Forelimb muscle (tissue), 1 donor: ENCODE data around the gene LRMDA. TPM values are rescaled to one million over a fixed set of nuclear protein-coding genes. Genes with fewer than 3 reads are reported as not detected.
"Not testable (repeated sequence)": the region's sequence is repeated elsewhere in the genome, so short reads cannot be mapped to it uniquely, and the experiment has no call there.

Experiments used
- DNase-seq: peaks from one replicate; pipeline ENCODE4 v3.0.0-alpha.2; 2013; ENCODE audit warnings: low read depth
- polyA plus RNA-seq: library from polyadenylated mRNA; unstranded; fragments of 120-200 nt; gene quantifications from one replicate; pipeline ENCODE4 v1.2.1, GENCODE V29; 2013; ENCODE audit not compliant: insufficient read length

LRMDA gene
- polyA plus RNA-seq, 1 donor = 5.1 TPM

DNA sequence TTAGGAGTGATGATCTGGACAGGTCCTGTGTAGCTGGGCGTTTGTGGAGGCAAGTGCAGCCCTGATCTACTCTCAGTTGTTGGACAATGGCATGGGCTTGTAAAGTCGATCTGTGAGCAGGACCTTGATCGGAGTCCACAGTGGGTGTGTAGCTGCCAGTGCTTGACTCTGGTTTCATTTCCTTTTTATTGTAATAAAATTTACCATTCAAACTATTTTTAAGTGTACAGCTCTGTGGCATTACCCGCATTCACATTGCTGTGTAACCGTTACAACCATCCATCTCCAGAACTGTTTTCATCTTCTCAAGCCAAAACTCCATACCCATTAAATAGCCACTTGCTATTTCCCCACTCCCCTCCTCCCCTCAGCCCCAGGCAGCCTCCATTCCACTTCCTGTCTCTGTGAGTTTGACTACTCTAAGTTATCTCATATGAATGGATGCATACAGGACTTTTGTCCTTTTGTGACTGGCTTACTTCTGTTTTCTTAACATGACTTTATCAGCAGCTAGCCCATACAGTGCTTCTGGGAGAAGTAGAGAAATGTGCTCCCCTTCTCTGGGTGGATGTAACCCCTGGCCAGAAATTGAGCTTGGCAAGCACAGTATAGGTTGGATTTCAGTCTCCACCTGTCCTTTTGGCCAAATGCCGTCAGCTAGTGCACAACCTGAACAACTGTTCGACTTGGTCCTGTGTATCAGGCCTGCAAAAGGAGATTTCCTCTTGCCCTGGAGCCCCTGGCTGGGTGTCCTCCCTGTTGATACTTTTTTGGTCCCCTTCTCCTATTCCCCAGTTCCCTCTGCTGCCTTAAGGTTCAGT is 180.0 kb downstream of the LRMDA start:
- DNase-seq = no peak

DNA sequence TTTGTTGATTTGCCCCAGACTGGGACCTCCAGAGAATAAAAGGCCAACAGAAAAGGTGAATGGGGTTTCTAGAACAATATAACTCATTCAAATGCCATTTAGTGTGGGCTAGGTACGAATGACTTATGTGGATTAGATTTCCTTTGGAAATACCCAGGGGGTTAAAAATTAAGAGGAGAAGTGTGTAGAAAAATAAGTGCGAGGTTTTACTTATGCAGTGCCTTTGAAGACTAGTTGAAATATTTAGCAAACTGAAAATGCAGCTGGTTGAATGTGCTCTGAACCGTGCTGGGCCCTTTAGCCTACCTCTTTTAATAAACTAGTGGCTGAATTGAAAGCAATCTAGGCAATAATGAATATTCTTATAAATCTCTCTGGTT is 180.6 kb downstream of the LRMDA start:
- DNase-seq = no peak

DNA sequence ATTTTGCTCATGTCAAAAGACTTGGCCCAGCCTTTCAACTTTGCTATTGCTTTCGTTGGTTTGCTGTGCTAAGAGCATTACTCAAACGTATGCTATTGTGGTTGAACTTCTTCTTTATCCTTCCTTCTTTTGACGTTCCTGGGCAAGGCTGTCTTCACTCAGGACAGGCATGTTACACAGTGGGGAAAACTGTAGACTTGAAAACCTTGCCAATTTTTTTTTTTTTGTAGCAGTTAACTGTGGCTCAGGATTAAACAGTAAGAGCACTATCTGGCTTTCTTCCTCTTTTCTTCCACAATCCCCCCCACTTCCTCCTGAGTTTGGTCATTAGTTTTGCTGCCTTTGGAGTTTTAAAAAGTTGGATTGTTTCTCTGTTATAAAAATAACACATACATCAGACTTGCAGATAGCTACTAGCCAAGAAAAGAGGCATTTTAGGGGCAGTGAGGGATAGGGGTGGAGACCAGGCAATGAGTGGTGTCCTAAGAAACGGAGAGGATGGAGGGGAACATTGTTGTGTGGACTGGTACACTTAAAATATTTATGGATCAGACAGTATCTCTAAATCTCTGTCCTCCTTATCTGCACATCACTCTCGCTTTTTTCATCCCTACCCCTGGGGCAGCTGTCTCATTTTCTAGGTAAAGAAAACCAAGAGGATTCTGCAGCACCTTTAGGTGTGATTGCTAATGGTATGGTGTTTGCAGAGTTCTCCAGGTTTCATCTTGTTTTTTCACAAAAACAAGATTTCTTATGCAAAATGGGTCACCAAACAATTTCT is 181.7 kb downstream of the LRMDA start:
- DNase-seq = peak; percentile 52

DNA sequence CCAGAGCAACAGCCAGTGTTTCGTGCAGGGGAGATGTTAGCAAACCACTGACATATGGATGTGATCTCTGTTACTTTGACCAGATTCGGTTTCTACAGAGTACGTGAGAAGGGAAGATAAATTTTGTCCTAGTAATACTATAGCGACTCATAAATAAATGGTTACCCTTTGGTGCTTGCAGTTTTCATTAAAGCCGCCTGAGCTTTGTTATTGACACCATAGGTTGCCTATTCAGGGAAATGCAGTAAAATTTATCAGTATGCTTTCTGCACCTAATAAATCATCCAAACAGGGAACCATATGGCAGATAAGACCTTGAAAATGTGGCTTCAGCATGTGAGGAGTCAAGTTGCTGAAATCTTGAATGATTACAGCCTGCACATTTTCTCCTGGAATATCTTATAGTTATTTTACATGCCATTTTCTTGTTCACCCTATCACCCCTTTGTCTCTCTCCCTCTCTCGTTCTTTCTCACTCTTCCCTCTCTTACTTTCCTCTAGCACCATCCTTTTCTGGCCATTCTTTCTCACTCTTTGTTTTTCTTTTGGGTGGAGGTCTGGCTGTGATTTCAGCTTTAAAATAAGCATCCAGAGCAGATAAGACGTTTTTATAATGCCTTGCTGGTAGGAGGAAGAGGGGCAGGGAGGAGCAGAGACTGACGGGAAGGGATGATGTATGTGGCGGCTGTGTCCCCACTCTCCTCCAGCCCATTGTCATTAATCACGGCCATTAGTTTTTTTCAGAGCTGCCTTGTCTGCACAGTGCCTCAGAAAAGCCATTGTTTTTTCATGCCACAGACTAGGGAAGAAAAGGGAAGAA is 182.5 kb downstream of the LRMDA start:
- DNase-seq = peak; percentile 35

DNA sequence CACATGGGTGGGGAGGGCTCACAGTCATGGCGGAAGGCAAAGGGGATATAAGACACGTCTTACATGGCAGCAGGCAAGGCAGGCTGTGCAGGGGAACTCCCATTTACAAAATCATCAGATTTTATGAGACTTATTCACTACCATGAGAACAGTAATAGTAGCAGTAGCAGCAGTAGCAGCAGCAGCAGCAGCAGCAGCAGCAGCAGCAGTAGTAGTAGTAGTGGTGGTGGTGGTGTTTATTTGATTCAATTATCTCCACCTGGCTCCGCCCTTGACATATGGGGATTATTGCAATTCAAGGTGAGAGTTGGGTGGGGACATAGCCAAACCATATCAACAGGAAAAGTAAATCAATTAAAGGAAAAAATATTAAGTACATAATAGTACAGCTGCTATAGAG is 184.7 kb downstream of the LRMDA start:
- no peak for DNase-seq

DNA sequence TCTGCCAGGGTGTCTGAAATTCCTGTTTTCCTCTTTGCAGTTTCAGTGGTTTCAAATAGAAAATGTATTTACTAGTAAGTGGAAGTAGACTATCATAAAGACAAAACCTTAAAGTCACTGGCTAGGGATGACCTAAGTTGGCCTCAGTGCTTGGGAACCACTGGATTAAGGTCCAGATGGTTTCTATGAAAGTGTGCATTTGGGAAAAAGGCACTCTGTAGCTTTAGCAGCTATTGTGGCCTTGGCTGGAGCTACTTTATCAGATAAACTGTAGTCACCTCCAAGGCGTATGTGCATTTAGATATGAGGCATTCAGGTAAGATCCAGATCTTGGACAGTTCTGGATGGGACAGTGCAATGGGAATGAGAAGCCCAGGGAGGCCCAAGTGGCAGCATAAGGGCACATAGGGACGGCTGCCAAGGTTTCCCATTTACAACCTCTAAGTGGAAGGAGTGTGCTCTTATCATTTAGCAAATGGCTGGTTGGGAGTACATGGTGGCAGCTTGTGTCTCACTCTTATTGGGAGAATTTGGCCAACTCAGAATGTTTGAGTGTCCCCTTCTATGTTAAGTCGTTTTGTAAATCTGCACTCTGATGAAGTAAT is 185.6 kb downstream of the LRMDA start:
- DNase-seq = no peak

DNA sequence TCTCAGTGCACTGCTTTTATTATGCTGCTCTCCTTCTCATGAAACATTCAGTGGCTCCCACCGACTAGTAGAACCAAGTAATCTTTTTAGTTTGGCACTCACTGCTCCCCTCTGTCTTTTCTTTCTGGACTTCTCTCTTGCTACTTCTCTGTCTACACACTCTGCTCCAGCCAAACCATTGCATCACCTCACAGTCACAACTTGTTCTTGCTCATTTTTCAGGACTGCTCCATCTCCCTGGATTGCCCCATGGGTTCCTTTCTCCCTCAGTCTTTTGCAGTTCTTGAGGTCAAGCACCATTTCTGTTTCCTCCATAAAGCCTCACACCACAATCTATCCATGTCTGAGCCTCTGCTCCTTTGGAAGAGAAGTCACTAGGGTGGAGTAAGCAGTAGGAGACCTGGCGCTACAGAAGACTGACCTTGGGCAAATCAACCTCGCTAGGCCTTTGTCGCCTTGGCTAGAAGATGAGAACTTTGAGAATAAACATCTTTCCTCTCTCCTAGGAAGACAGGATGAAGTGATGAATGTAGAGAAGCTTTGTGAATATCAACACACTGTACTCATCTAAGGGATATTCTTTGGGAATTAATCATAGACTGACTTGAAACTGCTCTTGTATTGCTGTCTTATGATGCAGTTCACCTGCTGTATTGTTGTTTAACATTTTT is 186.2 kb downstream of the LRMDA start:
- DNase-seq = no peak

DNA sequence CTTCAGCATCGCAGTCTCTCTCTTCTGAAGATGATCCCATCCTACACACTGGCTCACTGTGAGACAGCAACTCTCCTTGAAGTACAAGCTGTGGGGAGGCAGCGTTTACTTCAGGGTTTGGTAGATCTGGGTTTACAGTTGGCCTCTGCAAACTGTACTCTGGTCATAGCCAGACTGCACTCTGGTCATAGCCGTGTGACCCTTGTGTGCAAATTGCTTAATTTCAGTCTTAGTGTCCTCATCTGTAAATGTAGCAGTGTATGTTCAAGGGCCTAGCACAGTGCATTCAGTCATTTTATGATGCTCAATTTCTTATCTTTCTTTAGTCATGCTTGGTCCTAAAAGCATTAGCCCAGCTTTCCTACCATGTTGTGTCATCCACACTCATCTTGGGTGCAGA is 188.2 kb downstream of the LRMDA start:
- DNase-seq = no peak

DNA sequence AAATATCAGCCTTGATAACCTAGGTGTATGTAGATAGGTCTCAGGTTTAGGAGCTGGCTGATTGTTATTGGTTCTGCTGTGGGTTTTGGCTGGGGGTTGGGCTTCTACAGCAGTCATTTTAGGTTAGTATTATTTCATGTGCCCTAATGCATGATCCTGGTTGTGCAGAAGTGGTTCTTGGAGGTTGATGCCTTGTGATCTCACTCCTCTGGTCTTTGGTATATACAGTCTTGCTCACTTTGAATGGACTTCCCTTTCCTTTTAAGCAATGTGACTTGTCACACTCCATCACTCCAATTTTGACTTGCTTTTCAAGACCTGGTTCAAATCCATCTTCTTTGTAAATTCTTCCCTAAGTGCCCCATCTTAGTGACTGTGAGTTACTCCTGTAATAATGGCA is 188.9 kb downstream of the LRMDA start:
- no peak for DNase-seq

DNA sequence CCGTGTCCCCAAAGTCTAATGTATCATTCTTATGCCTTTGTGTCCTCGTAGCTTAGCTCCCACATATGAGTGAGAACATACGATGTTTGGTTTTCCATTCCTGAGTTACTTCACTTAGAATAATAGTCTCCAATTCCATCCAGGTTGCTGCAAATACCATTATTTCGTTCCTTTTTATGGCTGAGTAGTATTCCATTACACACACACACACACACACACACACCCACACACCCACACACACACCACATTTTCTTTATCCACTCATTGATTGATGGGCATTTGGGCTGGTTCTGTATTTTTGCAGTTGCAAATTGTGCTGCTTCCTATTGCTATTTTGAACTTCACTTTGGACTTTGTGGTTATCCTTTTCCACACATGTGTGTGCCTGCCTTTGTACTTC is 189.6 kb downstream of the LRMDA start:
- not testable (repeated sequence) for DNase-seq

DNA sequence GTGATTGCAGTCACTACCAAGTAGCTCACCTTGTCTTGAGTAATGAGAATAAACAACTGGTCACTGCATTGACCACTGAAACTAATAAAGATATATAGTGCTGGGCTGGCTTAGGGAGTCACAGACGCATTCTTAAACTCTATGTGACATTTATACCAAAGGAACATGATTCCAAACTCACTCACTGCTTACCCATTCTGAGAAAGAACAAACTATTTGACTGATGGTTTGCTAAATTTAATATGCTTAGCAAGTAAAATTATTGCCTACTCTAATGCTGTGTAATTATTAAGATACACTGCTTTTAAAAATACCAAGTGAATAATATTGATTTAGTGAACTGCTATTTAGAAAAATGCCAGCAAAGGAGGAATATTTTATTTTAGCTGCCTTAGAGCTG is 191.1 kb downstream of the LRMDA start:
- DNase-seq = no peak

DNA sequence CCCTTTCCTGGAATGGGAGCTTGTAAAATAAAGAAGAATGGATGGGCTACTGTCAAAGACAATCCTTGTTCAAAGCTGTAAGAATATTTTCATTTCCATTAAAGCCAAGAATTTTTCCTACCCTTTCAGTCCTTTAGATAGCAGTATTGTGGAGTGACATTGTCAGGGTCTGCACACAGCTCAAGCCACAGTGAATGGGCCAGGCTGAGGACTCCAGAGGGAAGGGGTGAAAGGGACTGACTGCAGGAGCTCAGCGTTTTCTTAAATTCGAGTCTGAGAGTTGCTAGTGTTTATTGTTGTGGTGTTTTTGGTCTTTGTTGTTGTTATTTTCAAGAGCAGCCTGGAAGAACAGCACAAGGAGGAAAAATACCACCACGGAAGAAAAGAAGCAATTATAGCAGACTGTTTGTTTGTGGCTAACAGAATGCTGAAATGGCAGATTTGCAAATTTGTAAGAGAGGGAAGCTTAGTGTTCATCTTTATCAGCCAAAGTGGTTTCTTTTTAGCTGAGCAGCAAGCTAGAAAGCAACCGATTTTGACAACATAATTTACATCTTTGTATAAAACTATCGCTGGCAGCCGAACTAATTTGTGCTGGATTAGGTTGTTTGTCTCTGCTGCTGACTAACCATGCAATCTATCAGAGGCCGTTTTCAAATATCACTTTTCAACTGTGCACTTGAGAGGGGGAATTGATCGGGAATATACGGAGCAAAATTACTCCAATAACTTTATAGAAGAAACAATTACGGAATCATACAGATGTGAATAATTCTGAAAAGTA is 192.1 kb downstream of the LRMDA start:
- DNase-seq = no peak

DNA sequence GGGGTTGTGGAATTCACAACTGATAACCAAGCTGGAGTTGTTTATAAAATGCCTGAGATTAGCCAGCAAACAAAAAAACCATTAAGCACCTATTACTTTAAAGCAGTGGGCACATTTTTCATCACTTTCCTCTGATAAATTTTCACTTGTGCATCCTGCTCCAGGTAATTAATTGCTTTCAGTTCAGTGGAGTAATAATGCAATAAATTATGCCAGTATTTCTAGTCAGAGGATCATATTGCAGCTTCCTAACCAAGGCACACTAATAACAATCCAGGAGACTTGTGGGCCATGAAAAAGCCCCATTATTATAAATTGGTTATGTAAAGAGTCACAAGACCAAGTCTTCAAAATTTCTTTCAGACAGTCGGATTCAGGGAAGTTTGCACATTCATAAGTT is 193.2 kb downstream of the LRMDA start:
- DNase-seq = no peak

DNA sequence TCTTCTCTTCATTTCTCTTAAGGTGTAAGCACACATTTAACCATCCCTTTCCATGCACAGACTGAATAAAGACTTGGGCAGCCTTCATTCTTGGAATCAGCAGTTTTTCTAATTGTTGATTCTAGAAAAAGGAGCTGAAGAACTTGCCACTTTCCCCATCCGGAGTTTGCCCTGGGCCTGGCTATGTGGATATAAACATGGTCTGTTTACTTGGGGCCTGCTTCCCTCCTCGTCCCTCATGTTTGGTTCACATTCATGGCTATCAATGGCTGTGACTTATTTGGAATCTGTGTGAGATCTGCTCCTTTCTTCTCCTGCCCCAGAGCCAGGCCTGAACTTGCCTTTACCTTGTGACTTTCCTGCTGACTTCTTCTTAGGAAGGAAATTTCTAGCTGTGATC is 199.3 kb downstream of the LRMDA start:
- DNase-seq = no peak

DNA sequence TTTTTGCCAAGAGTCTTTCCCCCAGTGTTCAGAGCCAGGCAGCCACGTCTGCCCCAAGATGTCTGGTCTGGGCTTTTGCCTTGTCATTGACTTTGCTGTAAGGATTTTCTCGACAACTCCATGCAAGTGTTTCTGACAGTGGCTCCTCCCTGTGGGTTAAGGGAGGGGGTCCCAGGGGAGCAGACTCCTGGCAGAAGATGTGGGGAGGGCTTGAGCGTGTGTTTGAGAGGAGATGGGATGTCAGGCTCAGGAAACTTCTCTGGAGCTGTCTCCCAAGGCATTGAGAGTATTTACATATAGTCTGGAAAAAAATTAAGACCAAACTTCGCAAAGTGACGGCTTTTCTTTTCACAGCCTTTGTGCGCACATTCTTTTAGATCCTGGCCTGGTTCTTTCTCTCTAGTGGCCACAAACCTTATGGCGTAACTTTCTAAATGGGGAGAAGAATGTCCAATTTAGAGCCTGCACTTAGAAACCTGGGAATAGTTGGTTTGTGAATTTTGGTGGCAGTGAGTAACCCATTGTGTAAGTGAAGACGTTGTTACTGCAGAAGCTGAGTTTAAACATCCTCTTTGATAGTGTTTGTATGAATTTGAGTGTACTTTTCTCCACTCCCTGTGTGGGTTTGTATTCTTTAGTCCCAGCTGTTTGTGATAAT is 201.5 kb downstream of the LRMDA start:
- no peak for DNase-seq

DNA sequence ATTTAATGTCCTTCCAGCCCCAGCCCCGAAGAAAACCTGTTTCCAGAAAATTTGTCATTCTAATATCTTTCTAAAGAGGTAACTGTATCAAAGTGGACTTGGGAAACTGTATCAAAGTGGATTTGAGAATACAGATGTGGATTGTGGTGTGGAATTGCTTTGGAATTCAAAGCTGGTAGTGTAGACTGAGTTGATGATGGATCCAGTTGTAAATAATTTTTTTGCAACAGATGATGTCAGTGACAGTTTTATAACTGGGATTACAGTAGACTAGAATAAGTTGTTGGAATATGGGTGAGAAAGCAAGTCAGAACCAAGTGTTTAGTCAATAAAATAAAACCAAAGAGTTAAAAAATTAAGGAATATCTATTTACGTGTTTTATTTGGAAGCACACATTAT is 202.1 kb downstream of the LRMDA start:
- DNase-seq = no peak

DNA sequence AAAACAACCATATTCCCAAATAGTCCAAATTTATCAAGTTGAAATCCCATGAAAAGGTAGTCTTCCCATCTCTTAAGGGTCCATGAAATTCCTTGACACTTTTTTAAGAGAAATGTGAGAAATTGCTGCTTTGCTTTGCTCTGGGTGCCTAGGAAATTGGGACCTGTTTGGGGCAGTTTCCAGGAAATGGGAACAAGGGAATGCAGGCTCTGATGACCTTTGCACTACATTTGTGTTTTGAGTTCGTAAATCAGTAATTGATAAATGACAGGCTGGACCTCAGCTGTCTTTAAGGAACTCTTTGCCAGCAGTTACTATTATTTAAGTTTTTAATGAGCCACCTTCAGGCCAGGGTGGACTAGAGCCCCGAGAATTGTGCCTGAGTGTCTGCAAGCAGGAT is 203.5 kb downstream of the LRMDA start:
- DNase-seq = no peak

DNA sequence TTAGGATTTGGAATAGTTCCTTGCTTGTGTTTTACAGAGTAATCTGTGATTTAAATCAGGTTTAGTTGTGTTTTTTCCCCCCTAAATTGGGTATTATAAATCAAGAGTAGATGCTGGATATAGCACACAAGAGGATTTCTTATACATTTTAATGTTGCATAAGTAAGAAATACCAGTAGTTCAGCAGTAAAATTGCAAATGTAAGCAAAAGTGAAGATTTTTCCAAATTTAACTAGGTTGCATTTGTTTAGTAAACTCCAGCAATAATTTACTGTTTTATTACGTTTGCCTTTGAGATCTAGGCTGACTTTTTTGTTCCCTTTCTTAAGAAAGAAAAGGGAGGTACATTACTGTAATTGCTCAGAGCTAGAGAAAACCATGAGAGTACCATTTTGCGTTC is 207.3 kb downstream of the LRMDA start:
- no peak for DNase-seq

DNA sequence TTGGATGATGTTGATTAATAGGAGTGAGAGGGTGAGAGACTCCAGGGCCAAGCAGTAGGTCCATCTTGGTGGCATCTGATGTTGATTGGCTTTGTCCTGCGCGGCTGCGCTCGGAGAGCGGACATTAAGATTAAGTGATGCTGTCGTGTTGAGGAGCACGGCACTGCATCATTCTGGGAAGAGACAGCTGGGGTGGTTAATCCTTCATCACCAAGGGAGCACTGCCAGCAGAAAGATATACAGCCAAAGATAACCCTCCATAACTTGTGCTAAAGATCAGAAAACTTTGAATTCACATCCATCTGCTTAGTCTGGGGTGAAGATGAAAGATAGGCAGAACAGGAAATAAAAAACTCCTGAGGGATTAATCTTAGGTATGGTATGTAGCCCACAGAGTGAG is 208.3 kb downstream of the LRMDA start:
- DNase-seq = no peak

DNA sequence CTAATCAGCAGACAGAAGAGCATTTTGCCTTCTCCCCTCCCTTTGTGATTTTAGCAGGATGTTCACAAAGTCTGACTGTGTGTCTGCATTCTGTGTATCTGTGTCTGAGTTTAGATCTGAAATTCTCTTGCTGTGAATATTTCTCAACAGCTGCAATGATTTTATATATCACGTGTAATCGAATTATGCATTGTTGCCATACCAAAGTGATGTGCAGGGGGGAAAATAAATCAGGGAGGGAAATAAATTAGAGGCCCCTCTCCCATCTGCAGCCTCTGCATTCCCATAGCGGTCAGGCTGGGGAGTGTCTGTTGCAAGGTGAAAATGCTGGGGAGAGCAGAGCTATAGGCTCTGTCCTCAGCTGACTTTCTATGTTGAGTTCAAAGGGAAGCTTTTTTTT is 209.0 kb downstream of the LRMDA start:
- no peak for DNase-seq
